Measurements from ENCODE around the gene RBM44.
"Not testable (repeated sequence)": the region's sequence is repeated elsewhere in the genome, so short reads cannot be mapped to it uniquely, and the experiment has no call there.

RBM44 gene

DNA sequence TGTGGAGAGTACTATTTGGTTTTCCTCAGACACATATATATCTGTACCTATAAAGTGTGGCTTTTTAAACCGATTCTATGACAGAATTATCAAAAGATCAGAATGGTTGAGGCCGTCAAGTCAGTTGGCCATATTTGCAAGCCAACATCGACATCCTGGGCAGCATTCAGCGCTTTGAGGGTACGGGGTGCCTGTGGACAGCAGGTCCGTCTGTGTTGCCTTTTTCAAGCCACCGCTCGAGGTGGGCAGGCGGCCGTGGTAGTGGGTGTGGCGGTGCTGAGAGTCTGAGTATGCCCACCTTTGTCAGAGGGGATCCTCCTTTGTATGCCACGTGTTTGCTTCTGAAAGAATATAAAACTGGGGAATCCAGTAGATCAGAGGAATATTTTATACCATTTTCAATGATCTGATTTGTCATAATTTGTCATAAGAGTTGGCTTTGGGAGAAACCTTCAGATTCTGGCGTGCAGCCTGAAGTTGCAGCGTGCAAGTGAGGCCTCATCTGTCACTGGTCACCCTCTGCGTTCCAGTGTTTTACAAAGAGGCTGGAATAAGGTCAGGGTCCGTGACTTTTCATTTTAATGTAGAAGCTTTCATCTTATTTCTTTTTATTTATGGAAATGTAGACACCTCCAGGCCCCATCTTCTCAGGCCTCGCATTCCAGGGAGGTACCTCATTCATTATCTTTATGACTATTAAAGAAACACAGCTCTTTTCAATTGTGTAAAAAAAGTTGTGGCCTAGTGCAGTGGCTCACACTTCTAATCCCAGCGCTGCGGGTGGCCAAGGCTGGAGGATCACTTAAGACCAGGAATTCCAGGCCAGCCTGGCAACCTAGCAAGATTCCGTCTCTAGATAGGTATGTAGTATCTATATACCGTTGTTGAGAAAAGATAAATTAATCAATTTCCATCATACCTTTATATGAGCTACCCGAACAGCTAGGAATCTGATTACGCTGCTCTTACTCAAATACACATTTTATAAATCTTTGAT lies 37.8 kb upstream of the RBM44 start:
- Histone ChIP-seq H3K9ac (ENCODE audit: low read depth, low read length) (no peak overlapping the region), H3K27ac (ENCODE audit: low read length) (no peak overlapping the region), H3K9me3 (ENCODE audit: insufficient read depth, low read depth, low read length) (no peaks in the 10 kb centered on the region), H3K36me3 (ENCODE audit: insufficient read depth, low read depth, low read length) (peaks cover 68% of the 10 kb centered on the region), H3K27me3 (ENCODE audit: insufficient read depth, low read length) (no peaks in the 10 kb centered on the region), H3K4me1 (ENCODE audit: insufficient read depth, low read length) (no peaks in the 10 kb centered on the region), H3K4me3 (ENCODE audit: low read length) (no peak overlapping the region)

DNA sequence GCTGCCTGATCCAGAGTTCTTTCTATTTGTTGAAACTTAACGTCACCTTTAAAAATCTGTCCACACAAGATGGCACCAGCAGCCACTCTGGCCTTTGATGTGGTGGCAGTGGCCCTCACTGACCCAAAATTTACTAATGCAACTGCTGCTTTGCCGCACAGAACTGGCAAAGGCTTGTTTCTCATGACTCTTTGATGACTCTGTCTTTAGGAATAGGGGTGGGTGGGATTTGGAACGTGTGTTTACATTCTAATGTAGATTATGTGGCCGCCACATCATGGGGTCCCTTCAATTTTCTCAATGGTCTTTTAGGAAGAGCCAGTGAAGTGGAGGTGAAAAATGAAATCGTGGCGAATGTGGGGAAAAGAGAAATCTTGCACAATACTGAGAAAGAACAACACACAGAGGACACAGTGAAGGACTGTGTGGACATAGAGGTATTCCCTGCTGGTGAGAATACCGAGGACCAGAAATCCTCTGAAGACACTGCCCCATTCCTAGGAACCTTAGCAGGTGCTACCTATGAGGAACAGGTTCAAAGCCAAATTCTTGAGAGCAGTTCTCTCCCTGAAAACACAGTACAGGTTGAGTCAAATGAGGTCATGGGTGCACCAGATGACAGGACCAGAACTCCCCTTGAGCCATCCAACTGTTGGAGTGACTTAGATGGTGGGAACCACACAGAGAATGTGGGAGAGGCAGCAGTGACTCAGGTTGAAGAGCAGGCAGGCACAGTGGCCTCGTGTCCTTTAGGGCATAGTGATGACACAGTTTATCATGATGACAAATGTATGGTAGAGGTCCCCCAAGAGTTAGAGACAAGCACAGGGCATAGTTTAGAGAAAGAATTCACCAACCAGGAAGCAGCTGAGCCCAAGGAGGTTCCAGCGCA lies 36.0 kb upstream of the RBM44 start:
- not testable (repeated sequence) for H3K27ac ChIP-seq (ENCODE audit: low read length); H3K27me3 ChIP-seq (ENCODE audit: insufficient read depth, low read length); H3K9ac ChIP-seq (ENCODE audit: low read depth, low read length); H3K9me3 ChIP-seq (ENCODE audit: insufficient read depth, low read depth, low read length); H3K4me1 ChIP-seq (ENCODE audit: insufficient read depth, low read length); H3K4me3 ChIP-seq (ENCODE audit: low read length)
- peaks cover 50% of the 10 kb centered on the region for H3K36me3 ChIP-seq (ENCODE audit: insufficient read depth, low read depth, low read length)

DNA sequence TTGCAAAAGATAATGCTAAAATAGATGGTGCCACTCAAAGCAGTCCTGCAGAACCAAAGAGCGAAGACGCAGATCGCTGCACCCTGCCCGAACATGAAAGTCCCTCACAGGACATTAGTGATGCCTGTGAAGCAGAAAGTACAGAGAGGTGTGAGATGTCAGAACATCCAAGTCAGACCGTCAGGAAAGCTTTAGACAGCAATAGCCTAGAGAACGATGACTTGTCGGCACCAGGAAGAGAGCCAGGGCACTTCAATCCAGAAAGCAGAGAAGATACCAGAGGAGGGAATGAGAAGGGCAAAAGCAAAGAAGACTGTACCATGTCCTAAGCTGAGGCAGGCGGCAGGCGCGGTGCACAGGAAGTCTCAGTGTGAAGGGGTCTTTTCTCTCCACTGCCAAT lies 34.8 kb upstream of the RBM44 start:
- peaks cover 40% of the 10 kb centered on the region for H3K36me3 ChIP-seq (ENCODE audit: insufficient read depth, low read depth, low read length)

DNA sequence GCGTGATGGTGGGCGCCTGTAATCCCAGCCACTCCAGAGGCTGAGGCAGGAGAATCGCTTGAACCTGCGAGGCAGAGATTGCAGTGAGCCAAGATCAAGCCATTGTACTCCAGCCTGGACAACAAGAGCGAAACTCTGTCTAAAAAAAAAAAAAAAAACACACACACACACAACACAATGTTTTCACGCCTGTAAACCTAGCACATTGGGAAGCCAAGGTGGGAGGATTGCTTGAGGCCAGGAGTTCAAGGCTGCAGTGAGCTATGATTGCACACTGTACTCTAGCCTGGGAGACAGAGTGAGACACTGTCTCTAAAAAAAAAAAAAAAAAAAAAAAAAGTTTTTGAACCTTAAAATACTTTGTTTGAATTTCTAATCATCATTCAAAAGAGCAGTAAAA lies 33.5 kb upstream of the RBM44 start:
- H3K9ac ChIP-seq (ENCODE audit: low read depth, low read length), result not testable (repeated sequence)

More for the DNA sequence above, 34.8 kb upstream of the RBM44 start:
- no peaks in the 10 kb centered on the region for H3K27me3 ChIP-seq (ENCODE audit: insufficient read depth, low read length)
- H3K9me3 ChIP-seq (ENCODE audit: insufficient read depth, low read depth, low read length), result no peaks in the 10 kb centered on the region
- H3K4me3 ChIP-seq (ENCODE audit: low read length), result no peak overlapping the region
- no peak overlapping the region for H3K27ac ChIP-seq (ENCODE audit: low read length)
- no peak overlapping the region for H3K9ac ChIP-seq (ENCODE audit: low read depth, low read length)
- H3K4me1 ChIP-seq (ENCODE audit: insufficient read depth, low read length), result no peaks in the 10 kb centered on the region

DNA sequence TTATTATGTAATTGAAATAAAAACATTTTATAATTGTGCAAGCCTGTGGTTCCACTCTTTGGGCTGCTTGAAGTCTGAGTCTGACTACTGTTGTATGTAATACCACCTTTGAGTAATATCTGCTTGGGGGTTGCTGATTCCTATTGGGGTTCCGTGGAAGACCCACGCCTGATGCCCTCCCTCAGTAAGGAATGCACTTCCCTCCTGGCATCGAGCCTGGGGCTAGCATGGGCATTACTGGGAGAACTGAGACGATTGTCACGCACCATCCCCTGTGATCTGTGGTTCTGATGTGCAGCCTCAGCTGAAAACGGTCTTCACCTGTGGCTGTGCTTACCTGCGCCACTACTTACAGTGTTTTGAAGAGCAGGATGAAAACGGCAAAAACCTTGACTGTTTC lies 32.7 kb upstream of the RBM44 start:
- Histone ChIP-seq H3K4me3 (ENCODE audit: low read length) (no peak overlapping the region), H3K9ac (ENCODE audit: low read depth, low read length) (no peak overlapping the region), H3K9me3 (ENCODE audit: insufficient read depth, low read depth, low read length) (no peaks in the 10 kb centered on the region), H3K27ac (ENCODE audit: low read length) (no peak overlapping the region), H3K36me3 (ENCODE audit: insufficient read depth, low read depth, low read length) (peaks cover 29% of the 10 kb centered on the region), H3K4me1 (ENCODE audit: insufficient read depth, low read length) (no peaks in the 10 kb centered on the region), H3K27me3 (ENCODE audit: insufficient read depth, low read length) (no peaks in the 10 kb centered on the region)

More for the DNA sequence above, 33.5 kb upstream of the RBM44 start:
- not testable (repeated sequence) for H3K4me3 ChIP-seq (ENCODE audit: low read length); H3K27ac ChIP-seq (ENCODE audit: low read length); H3K9me3 ChIP-seq (ENCODE audit: insufficient read depth, low read depth, low read length); H3K27me3 ChIP-seq (ENCODE audit: insufficient read depth, low read length); H3K4me1 ChIP-seq (ENCODE audit: insufficient read depth, low read length)
- peaks cover 37% of the 10 kb centered on the region for H3K36me3 ChIP-seq (ENCODE audit: insufficient read depth, low read depth, low read length)

DNA sequence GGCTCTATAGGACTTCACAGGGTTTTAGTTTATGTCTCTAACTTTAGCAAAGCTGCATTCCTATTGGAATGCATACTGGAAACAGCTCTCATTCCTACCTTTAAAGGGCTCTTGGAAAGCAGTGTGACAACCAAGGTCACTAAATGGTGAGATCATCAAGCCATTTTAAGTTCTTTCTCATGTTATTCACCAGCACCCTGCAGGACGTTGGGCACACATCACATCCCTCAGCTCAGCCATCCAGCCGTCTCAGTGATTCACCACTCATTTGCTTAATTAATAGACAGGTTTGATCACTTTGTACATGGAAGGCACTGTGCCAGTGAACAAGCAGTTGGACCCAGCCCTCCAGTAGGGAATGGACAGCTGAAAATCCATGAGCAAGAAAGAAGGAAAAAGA lies 32.2 kb upstream of the RBM44 start:
- no peak overlapping the region for H3K9ac ChIP-seq (ENCODE audit: low read depth, low read length)
- H3K27ac ChIP-seq (ENCODE audit: low read length), result no peak overlapping the region
- H3K36me3 ChIP-seq (ENCODE audit: insufficient read depth, low read depth, low read length), result peaks cover 25% of the 10 kb centered on the region
- no peaks in the 10 kb centered on the region for H3K27me3 ChIP-seq (ENCODE audit: insufficient read depth, low read length)
- H3K9me3 ChIP-seq (ENCODE audit: insufficient read depth, low read depth, low read length), result no peaks in the 10 kb centered on the region
- no peaks in the 10 kb centered on the region for H3K4me1 ChIP-seq (ENCODE audit: insufficient read depth, low read length)
- H3K4me3 ChIP-seq (ENCODE audit: low read length), result no peak overlapping the region

DNA sequence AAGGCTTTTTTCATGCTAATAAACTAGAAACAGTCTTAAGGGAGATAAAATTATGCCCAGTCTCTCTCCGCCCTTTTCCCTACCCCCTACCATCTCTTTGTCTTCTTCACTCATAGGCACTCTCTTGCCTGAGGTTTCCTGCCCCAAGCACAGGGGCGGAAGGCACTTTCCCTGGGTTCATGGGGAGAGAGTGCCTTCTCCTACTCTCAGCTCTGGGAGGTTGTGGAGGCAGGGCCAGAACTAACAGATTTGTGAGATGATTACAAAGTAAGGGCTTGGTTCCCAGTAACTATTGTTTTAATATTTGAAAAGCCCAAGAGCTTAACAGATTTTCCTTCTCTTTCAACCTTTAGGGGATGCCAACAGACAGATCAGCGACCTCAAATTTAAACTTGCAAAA lies 26.1 kb upstream of the RBM44 start:
- Histone ChIP-seq H3K4me1 (ENCODE audit: insufficient read depth, low read length) (no peaks in the 10 kb centered on the region), H3K4me3 (ENCODE audit: low read length) (no peak overlapping the region), H3K9me3 (ENCODE audit: insufficient read depth, low read depth, low read length) (no peaks in the 10 kb centered on the region), H3K27me3 (ENCODE audit: insufficient read depth, low read length) (no peaks in the 10 kb centered on the region), H3K9ac (ENCODE audit: low read depth, low read length) (no peak overlapping the region), H3K36me3 (ENCODE audit: insufficient read depth, low read depth, low read length) (peaks cover 23% of the 10 kb centered on the region; the same call in 1 of the 2 replicates), H3K27ac (ENCODE audit: low read length) (no peak overlapping the region)

DNA sequence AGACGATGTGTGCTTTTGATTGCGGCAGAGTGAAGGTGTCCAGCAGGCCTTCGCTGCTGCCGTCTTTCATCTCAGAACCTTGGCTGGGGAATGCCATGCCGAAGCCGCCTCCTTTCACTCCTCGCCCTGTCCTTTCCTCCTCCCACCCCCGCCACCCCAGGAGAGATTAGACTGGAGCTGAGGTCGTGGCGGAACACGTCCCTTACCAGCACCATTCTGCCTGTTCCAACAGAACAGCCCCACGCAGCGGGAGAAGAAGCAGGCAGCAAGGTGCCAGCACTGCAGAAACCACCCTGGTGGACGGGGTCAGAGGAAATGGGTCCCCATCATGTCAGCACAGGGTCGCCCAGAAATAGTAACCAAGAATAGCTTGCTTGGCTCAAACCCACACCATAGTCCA lies 24.8 kb upstream of the RBM44 start:
- Histone ChIP-seq H3K9ac (ENCODE audit: low read depth, low read length) (no peak overlapping the region), H3K9me3 (ENCODE audit: insufficient read depth, low read depth, low read length) (no peaks in the 10 kb centered on the region), H3K36me3 (ENCODE audit: insufficient read depth, low read depth, low read length) (peaks cover 27% of the 10 kb centered on the region; the same call in 1 of the 2 replicates), H3K4me1 (ENCODE audit: insufficient read depth, low read length) (no peaks in the 10 kb centered on the region), H3K4me3 (ENCODE audit: low read length) (no peak overlapping the region), H3K27ac (ENCODE audit: low read length) (no peak overlapping the region), H3K27me3 (ENCODE audit: insufficient read depth, low read length) (no peaks in the 10 kb centered on the region)

DNA sequence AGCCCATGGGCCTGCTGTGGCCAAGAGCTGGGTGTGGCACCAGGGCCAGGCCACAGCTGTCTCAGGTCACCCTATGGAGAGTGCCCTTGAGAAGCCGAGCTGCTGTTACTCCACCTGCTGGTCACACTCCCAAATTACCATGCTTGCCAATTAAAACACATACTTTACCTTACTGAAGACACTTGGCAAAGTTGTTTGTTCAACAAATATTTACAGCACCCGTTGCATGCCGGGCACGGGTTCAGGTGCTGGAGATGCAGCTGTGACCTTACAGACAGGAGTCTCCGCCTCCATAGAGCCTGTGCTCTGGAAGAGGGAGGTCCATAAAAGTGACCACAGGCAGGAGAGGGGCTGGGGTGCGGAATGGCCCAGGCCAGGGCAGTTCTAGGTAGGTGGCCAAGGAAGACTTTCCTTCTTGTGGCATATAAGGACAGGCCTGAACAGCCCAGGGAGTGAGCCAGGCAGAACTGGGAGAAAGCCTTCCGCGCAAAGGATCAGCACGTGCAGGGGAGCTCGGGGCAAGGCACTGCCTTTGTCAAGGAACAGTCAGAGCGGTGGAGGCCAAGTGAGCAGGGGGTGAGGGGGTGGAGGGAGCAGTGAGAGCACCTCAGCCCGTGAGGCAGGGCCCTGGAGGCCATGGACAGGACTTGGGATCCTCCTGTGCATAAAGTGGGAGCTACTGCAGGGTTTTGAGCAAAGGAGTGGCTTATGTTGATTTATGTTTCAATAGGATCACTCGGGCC lies 23.6 kb upstream of the RBM44 start:
- H3K27me3 ChIP-seq (ENCODE audit: insufficient read depth, low read length), result no peaks in the 10 kb centered on the region
- no peaks in the 10 kb centered on the region for H3K9me3 ChIP-seq (ENCODE audit: insufficient read depth, low read depth, low read length)
- no peak overlapping the region for H3K9ac ChIP-seq (ENCODE audit: low read depth, low read length)
- H3K4me3 ChIP-seq (ENCODE audit: low read length), result no peak overlapping the region
- peaks cover 30% of the 10 kb centered on the region for H3K36me3 ChIP-seq (ENCODE audit: insufficient read depth, low read depth, low read length)
- H3K4me1 ChIP-seq (ENCODE audit: insufficient read depth, low read length), result no peaks in the 10 kb centered on the region
- H3K27ac ChIP-seq (ENCODE audit: low read length), result no peak overlapping the region

DNA sequence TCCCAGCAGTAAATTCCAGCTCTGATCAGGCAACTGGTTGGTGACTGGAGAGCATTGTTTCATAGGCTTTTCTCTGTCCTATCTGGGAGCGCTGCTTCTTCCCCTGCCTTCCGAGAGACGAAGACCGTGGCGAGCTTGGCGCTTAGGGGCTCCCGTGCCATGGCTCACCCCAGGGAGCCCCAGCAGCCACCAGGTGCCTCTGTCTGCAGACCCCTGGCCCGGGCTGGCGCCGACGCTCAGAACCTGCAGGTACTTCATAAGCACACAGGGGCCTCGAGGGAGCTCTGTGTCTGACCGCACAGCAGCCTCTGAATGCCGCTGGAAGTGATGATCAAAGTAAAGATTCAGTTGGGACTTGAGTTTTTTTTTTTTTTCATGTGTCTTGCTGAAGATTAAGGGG lies 19.1 kb upstream of the RBM44 start:
- H3K36me3 ChIP-seq (ENCODE audit: insufficient read depth, low read depth, low read length), result peaks cover 46% of the 10 kb centered on the region
- no peaks in the 10 kb centered on the region for H3K27me3 ChIP-seq (ENCODE audit: insufficient read depth, low read length)
- H3K9me3 ChIP-seq (ENCODE audit: insufficient read depth, low read depth, low read length), result no peaks in the 10 kb centered on the region
- no peak overlapping the region for H3K4me3 ChIP-seq (ENCODE audit: low read length)
- H3K27ac ChIP-seq (ENCODE audit: low read length), result no peak overlapping the region
- H3K9ac ChIP-seq (ENCODE audit: low read depth, low read length), result no peak overlapping the region
- no peaks in the 10 kb centered on the region for H3K4me1 ChIP-seq (ENCODE audit: insufficient read depth, low read length)

DNA sequence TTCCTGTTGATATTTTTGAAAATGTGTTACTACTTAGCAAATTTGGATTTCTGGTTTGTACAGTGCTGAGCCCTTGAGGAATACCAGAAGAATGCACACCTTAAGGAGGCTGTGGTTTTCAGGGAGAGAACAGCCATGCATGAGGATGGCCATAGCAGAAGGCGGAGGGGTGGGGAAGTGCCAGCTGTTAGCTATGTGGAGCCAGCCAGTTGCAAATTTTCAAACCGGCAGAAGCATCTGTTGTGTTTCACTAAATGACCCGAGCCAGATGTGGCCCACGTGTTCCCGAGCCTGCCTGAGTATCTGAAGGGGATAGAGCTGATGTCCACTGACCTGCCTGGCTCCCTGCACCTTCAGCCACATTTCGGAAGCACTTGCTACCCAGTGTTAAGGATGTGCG lies 16.4 kb upstream of the RBM44 start:
- Histone ChIP-seq H3K27ac (ENCODE audit: low read length) (no peak overlapping the region), H3K4me3 (ENCODE audit: low read length) (no peak overlapping the region), H3K27me3 (ENCODE audit: insufficient read depth, low read length) (no peaks in the 10 kb centered on the region), H3K36me3 (ENCODE audit: insufficient read depth, low read depth, low read length) (peaks cover 38% of the 10 kb centered on the region), H3K9ac (ENCODE audit: low read depth, low read length) (no peak overlapping the region), H3K4me1 (ENCODE audit: insufficient read depth, low read length) (no peaks in the 10 kb centered on the region), H3K9me3 (ENCODE audit: insufficient read depth, low read depth, low read length) (peaks cover 20% of the 10 kb centered on the region)
